Ascending aorta (tissue), 2 donors: ENCODE data around the gene PPARGC1A. TPM values are rescaled to one million over a fixed set of nuclear protein-coding genes. Genes with fewer than 3 reads are reported as not detected.

Source experiments
- DNase-seq, 2 donors: peaks; one replicate each; pipeline ENCODE4 v3.0.0-alpha.2; 2019; ENCODE audit warnings: low spot score in 2 of 2
- H3K27ac ChIP-seq, 2 donors: fragments of 200-600 bp; sonication (generic); one replicate each; pipeline ENCODE4 v1.5.1; 2016 to 2017; ENCODE audit warnings: mild to moderate bottlenecking in 1 of 2
- H3K27me3 ChIP-seq: fragments of 200-600 bp; sonication (generic); one replicate; pipeline ENCODE4 v1.5.1; 2017
- H3K36me3 ChIP-seq, 2 donors: fragments of 200-600 bp; sonication (generic); one replicate each; pipeline ENCODE4 v1.5.1; 2016
- H3K4me1 ChIP-seq, 2 donors: fragments of 200-600 bp; sonication (generic); one replicate each; pipeline ENCODE4 v1.5.1; 2016 to 2017; ENCODE audit warnings: mild to moderate bottlenecking in 1 of 2
- H3K4me3 ChIP-seq, 2 donors: fragments of 200-600 bp; sonication (generic); one replicate each; pipeline ENCODE4 v1.5.1; 2016 to 2017; ENCODE audit warnings: mild to moderate bottlenecking in 1 of 2
- H3K9me3 ChIP-seq, 2 donors: fragments of 200-600 bp; sonication (generic); one replicate each; pipeline ENCODE4 v1.5.1; 2016
- CTCF ChIP-seq, 3 experiments: fragments of 200-600 bp in 2 of 3; fragments of 450-650 bp in 1 of 3; sonication (generic) in 2 of 3; IDR thresholded peaks; one replicate each; pipeline ENCODE4 v1.5.1; 2016 to 2019; ENCODE audit warnings: antibody characterized with exemption in 3 of 3, mild to moderate bottlenecking in 1 of 3, moderate library complexity in 1 of 3
- intact Hi-C: fragments of 100-400 bp; cut with DNase I; formaldehyde crosslinking; loops from one replicate; pipeline ENCODE4 v1.15.1; 2023
- total RNA-seq: library from RNA; depleted of rRNA; stranded (reverse); fragments of >200 nt; gene quantifications from one replicate; pipeline ENCODE4 v1.1.0, GENCODE V29; 2016

Gene PPARGC1A
- total RNA-seq, 1 donor from 2014 or later = 1.7 TPM

GRCh38 chr4:23853986-23854660, 35.7 kb downstream of the PPARGC1A start:
- H3K27ac ChIP-seq = no peak overlapping the region
- no peaks in the 10 kb centered on the region for H3K4me1 ChIP-seq
- no peak for DNase-seq
- H3K4me3 ChIP-seq = no peak overlapping the region
- H3K27me3 ChIP-seq = no peaks in the 10 kb centered on the region
- no peaks in the 10 kb centered on the region for H3K9me3 ChIP-seq
- no peaks in the 10 kb centered on the region for H3K36me3 ChIP-seq
- TF ChIP-seq CTCF (IDR thresholded peaks at IDR 0.05) = no peak
- intact Hi-C loops = no loop called here

- Histone ChIP-seq H3K27ac (no peak overlapping the region), H3K9me3 (no peaks in the 10 kb centered on the region), H3K4me1 (no peaks in the 10 kb centered on the region), H3K4me3 (no peak overlapping the region), H3K27me3 (no peaks in the 10 kb centered on the region), H3K36me3 (no peaks in the 10 kb centered on the region)
- intact Hi-C loops = no loop called here
- DNase-seq = no peak
- TF ChIP-seq CTCF (IDR thresholded peaks at IDR 0.05) = no peak
These were observed 38.4 kb downstream of the PPARGC1A start for GRCh38 chr4:23851464-23851863.

GRCh38 chr4:23847158-23847557, 42.7 kb downstream of the PPARGC1A start:
- TF ChIP-seq CTCF (IDR thresholded peaks at IDR 0.05) = no peak
- intact Hi-C loops = no loop called here
- Histone ChIP-seq H3K36me3 (no peaks in the 10 kb centered on the region), H3K27me3 (no peaks in the 10 kb centered on the region), H3K4me1 (no peaks in the 10 kb centered on the region), H3K4me3 (no peak overlapping the region), H3K9me3 (no peaks in the 10 kb centered on the region), H3K27ac (no peak overlapping the region)
- no peak for DNase-seq

GRCh38 chr4:23844961-23845360, 44.9 kb downstream of the PPARGC1A start:
- Histone ChIP-seq H3K27me3 (no peaks in the 10 kb centered on the region), H3K4me3 (no peak overlapping the region), H3K9me3 (no peaks in the 10 kb centered on the region), H3K4me1 (no peaks in the 10 kb centered on the region), H3K27ac (no peak overlapping the region), H3K36me3 (no peaks in the 10 kb centered on the region)
- TF ChIP-seq CTCF (IDR thresholded peaks at IDR 0.05) = no peak
- intact Hi-C loops = no loop called here
- no peak for DNase-seq

- TF ChIP-seq CTCF (IDR thresholded peaks at IDR 0.05) = no peak
- Histone ChIP-seq H3K27me3 (no peaks in the 10 kb centered on the region), H3K9me3 (no peaks in the 10 kb centered on the region), H3K36me3 (no peaks in the 10 kb centered on the region), H3K27ac (no peak overlapping the region), H3K4me3 (no peak overlapping the region), H3K4me1 (no peaks in the 10 kb centered on the region)
- intact Hi-C loops = no loop called here
- no peak for DNase-seq
These were observed 50.6 kb downstream of the PPARGC1A start for GRCh38 chr4:23839279-23839678.

GRCh38 chr4:23838607-23839006, 51.2 kb downstream of the PPARGC1A start:
- Histone ChIP-seq H3K27ac (no peak overlapping the region), H3K36me3 (no peaks in the 10 kb centered on the region), H3K27me3 (no peaks in the 10 kb centered on the region), H3K9me3 (no peaks in the 10 kb centered on the region), H3K4me1 (no peaks in the 10 kb centered on the region), H3K4me3 (no peak overlapping the region)
- intact Hi-C loops = no loop called here
- no peak for DNase-seq
- no peak for TF ChIP-seq CTCF (IDR thresholded peaks at IDR 0.05)
